GM18505 (cell line): ENCODE measurements around the gene CREB5.

Experiments used
- ATAC-seq: cut with Tn5 transposase; IDR thresholded peaks from one replicate; pipeline ENCODE4 v1.9.1; 2021; ENCODE audit not compliant: unreplicated experiment
- POLR2A ChIP-seq: IDR thresholded peaks from 4 replicates; pipeline ENCODE4 v1.6.1; 2011; ENCODE audit warnings: borderline replicate concordance; ENCODE audit not compliant: insufficient read depth, insufficient read length; ENCODE audit errors: extremely low read depth

The CREB5 gene

GRCh38 chr7:28458732-28459131 is 46.4 kb downstream of the CREB5 start:
- ATAC-seq, result no peak
- no peak for TF ChIP-seq POLR2A

GRCh38 chr7:28459306-28459705 is 47.0 kb downstream of the CREB5 start:
- no peak for ATAC-seq
- no peak for TF ChIP-seq POLR2A

- TF ChIP-seq POLR2A, result no peak
- ATAC-seq, result no peak
Measured at GRCh38 chr7:28465697-28466096, 53.4 kb downstream of the CREB5 start.

- no peak for TF ChIP-seq POLR2A
- no peak for ATAC-seq
Measured at GRCh38 chr7:28466341-28466740, 54.0 kb downstream of the CREB5 start.

GRCh38 chr7:28466885-28467284 is 54.6 kb downstream of the CREB5 start:
- ATAC-seq, result no peak

GRCh38 chr7:28469562-28469961 is 57.2 kb downstream of the CREB5 start:
- no peak for ATAC-seq
- TF ChIP-seq POLR2A, result no peak

More at GRCh38 chr7:28466885-28467284, 54.6 kb downstream of the CREB5 start:
- TF ChIP-seq POLR2A, result no peak

- no peak for TF ChIP-seq POLR2A
- ATAC-seq, result no peak
Measured at GRCh38 chr7:28470344-28470743, 58.0 kb downstream of the CREB5 start.

- ATAC-seq, result no peak
Measured at GRCh38 chr7:28472332-28472731, 60.0 kb downstream of the CREB5 start.

GRCh38 chr7:28473571-28474281 is 61.4 kb downstream of the CREB5 start:
- TF ChIP-seq POLR2A, result no peak
- ATAC-seq, result no peak

More at GRCh38 chr7:28472332-28472731, 60.0 kb downstream of the CREB5 start:
- TF ChIP-seq POLR2A, result no peak

GRCh38 chr7:28474282-28474638 is 61.9 kb downstream of the CREB5 start:
- no peak for ATAC-seq
- TF ChIP-seq POLR2A, result no peak

- no peak for TF ChIP-seq POLR2A
- no peak for ATAC-seq
Measured at GRCh38 chr7:28474640-28475039, 62.3 kb downstream of the CREB5 start.

GRCh38 chr7:28477041-28477442 is 64.7 kb downstream of the CREB5 start:
- no peak for TF ChIP-seq POLR2A
- ATAC-seq, result no peak

GRCh38 chr7:28478656-28479055 is 66.3 kb downstream of the CREB5 start:
- no peak for ATAC-seq
- no peak for TF ChIP-seq POLR2A

- peak; percentile 55 for ATAC-seq
- no peak for TF ChIP-seq POLR2A
Measured at GRCh38 chr7:28479507-28479947, 67.2 kb downstream of the CREB5 start.
